HEK293T (cell line): Measurements from ENCODE around the gene CDKN2B-AS1.

Experiments used
- ARNT ChIP-seq: fragments of 450-650 bp; IDR thresholded peaks from 2 replicates; pipeline ENCODE4 v1.6.1; 2017; ENCODE audit warnings: mild to moderate bottlenecking
- BHLHE40 ChIP-seq: fragments of 450-650 bp; IDR thresholded peaks from 2 replicates; pipeline ENCODE4 v1.6.1; 2016; ENCODE audit warnings: mild to moderate bottlenecking, moderate library complexity, borderline replicate concordance
- ELF4 ChIP-seq: fragments of 450-650 bp; IDR thresholded peaks from 2 replicates; pipeline ENCODE4 v1.6.1; 2017; ENCODE audit warnings: antibody characterized with exemption
- FOXA1 ChIP-seq: fragments of 450-650 bp; IDR thresholded peaks from 2 replicates; pipeline ENCODE4 v1.6.1; 2016; ENCODE audit warnings: mild to moderate bottlenecking
- FOXM1 ChIP-seq: fragments of 450-650 bp; IDR thresholded peaks from 2 replicates; pipeline ENCODE4 v1.6.1; 2017; ENCODE audit warnings: mild to moderate bottlenecking, borderline replicate concordance
- HDGF ChIP-seq: fragments of 450-650 bp; IDR thresholded peaks from 2 replicates; pipeline ENCODE4 v1.6.1; 2017; ENCODE audit warnings: antibody characterized with exemption, borderline replicate concordance
- NFRKB ChIP-seq: fragments of 450-650 bp; IDR thresholded peaks from 2 replicates; pipeline ENCODE4 v1.6.1; 2016; ENCODE audit warnings: mild to moderate bottlenecking, moderate library complexity
- PKNOX1 ChIP-seq: fragments of 450-650 bp; IDR thresholded peaks from 2 replicates; pipeline ENCODE4 v1.6.1; 2016
- SP1 ChIP-seq: fragments of 450-650 bp; IDR thresholded peaks from 2 replicates; pipeline ENCODE4 v1.6.1; 2017
- SUZ12 ChIP-seq: fragments of 450-650 bp; IDR thresholded peaks from 2 replicates; pipeline ENCODE4 v1.6.1; 2016; ENCODE audit warnings: mild to moderate bottlenecking
- TARDBP ChIP-seq: fragments of 450-650 bp; IDR thresholded peaks from 2 replicates; pipeline ENCODE4 v1.6.1; 2016
- ZNF384 ChIP-seq: fragments of 450-650 bp; IDR thresholded peaks from 2 replicates; pipeline ENCODE4 v1.6.1; 2016

- TF ChIP-seq SUZ12 = no peak
- TF ChIP-seq BHLHE40 = no peak
- no peak for TF ChIP-seq ARNT
- TF ChIP-seq ZNF384 = no peak
- no peak for TF ChIP-seq SP1
- TF ChIP-seq NFRKB = no peak
- TF ChIP-seq TARDBP = no peak
- TF ChIP-seq FOXA1 = no peak
- no peak for TF ChIP-seq FOXM1
- no peak for TF ChIP-seq PKNOX1
- TF ChIP-seq HDGF = no peak
- TF ChIP-seq ELF4 = no peak
Measured at GRCh38 chr9:22040760-22041159, 46.2 kb downstream of the CDKN2B-AS1 start.
